SU-DHL-6 (cell line): ENCODE measurements around the gene SGCD.

Experiments used
- H2AFZ ChIP-seq: fragments of 200-600 bp; sonication (generic); 2 replicates; pipeline ENCODE4 v1.6.1; 2014; ENCODE audit warnings: low read depth, mild to moderate bottlenecking, moderate library complexity, mixed read lengths, antibody characterized with exemption, low read length; ENCODE audit not compliant: severe bottlenecking
- H3F3A ChIP-seq: fragments of 200-600 bp; shearing (Covaris generic); 2 replicates; pipeline ENCODE4 v1.6.0; 2016; ENCODE audit warnings: antibody characterized with exemption, mild to moderate bottlenecking; ENCODE audit not compliant: insufficient read depth
- H3K27ac ChIP-seq: fragments of 200-600 bp; sonication (generic); 2 replicates; pipeline ENCODE4 v1.5.1; 2016; ENCODE audit warnings: low read depth, mild to moderate bottlenecking, low read length, moderate library complexity, mixed read lengths
- H3K27me3 ChIP-seq: fragments of 200-600 bp; sonication (generic), shearing (Covaris generic); 2 replicates; pipeline ENCODE4 v1.6.0; 2014; ENCODE audit warnings: mild to moderate bottlenecking, low read length
- H3K36me3 ChIP-seq: fragments of 200-600 bp; sonication (generic); 2 replicates; pipeline ENCODE4 v1.6.1; 2014; ENCODE audit warnings: mild to moderate bottlenecking, low read length, mixed read lengths
- H3K4me2 ChIP-seq: fragments of 300-600, 200-600 bp; shearing (Covaris generic), sonication (generic); 2 replicates; pipeline ENCODE4 v1.6.0; 2014; ENCODE audit warnings: low read length, low read depth, mild to moderate bottlenecking; ENCODE audit not compliant: poor library complexity, severe bottlenecking
- H3K4me3 ChIP-seq: fragments of 200-600 bp; sonication (generic); 2 replicates; pipeline ENCODE4 v1.5.1; 2014; ENCODE audit warnings: antibody characterized with exemption, low read length, mild to moderate bottlenecking, mixed read lengths; ENCODE audit not compliant: insufficient read depth, poor library complexity, severe bottlenecking
- H3K79me2 ChIP-seq: fragments of 200-600 bp; sonication (generic); 2 replicates; pipeline ENCODE4 v1.6.1; 2014; ENCODE audit warnings: mild to moderate bottlenecking, low read length, moderate library complexity; ENCODE audit not compliant: insufficient read depth
- H3K9ac ChIP-seq: fragments of 200-600 bp; sonication (generic); 2 replicates; pipeline ENCODE4 v1.7.0; 2014; ENCODE audit warnings: mild to moderate bottlenecking, low read length
- H3K9me2 ChIP-seq: fragments of 200-600 bp; sonication (generic); replicated peaks from 2 replicates; pipeline ENCODE4 v1.6.1; 2014; ENCODE audit warnings: low read length; ENCODE audit not compliant: insufficient read depth
- H3K9me3 ChIP-seq: fragments of 200-600 bp; sonication (generic); 2 replicates; pipeline ENCODE4 v1.6.1; 2014; ENCODE audit warnings: low read length, mixed read lengths; ENCODE audit not compliant: insufficient read depth
- H4K20me1 ChIP-seq: fragments of 200-600 bp; sonication (generic); 2 replicates; pipeline ENCODE4 v1.6.1; 2014; ENCODE audit warnings: low read depth, mild to moderate bottlenecking, antibody characterized with exemption, low read length, moderate library complexity, mixed read lengths
- EZH2phosphoT487 ChIP-seq: fragments of 200-600 bp; sonication (generic), shearing (Covaris generic); conservative IDR thresholded peaks from 2 replicates; pipeline ENCODE4 v1.6.1; 2018; ENCODE audit warnings: mild to moderate bottlenecking, antibody characterized with exemption, low read length, moderate library complexity, mixed read lengths
- TF ChIP-seq, protein P1 (sequence below): fragments of 200-600 bp; sonication (generic); IDR thresholded peaks from one replicate; pipeline ENCODE4 v1.5.1; 2017; ENCODE audit warnings: antibody characterized with exemption, mild to moderate bottlenecking, low read length, moderate library complexity; ENCODE audit not compliant: insufficient read depth, poor library complexity, severe bottlenecking

Gene SGCD

DNA sequence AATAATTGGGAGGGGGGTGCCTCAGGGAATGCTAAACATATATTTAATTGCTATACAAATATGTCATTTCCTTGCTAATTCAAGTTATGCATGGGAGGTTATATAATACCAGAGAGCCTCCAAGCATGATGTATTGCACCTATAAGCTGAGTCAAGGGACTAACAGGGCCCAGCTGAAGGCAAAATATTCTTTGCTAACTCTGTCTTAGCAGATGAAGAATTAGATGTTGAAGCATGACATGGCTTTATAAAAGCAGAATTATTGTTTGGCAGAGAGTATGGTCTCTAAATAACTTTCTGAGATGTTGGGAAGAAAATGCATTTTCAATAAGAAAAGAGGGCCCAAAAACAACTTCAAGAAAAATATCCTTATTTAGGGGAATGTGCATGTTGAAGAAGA, 60.4 kb downstream of the SGCD start:
- H3K27me3 ChIP-seq: no peaks in the 10 kb centered on the region
- H3K4me3 ChIP-seq: no peak overlapping the region
- no peak overlapping the region for H3K4me2 ChIP-seq
- TF ChIP-seq, protein P1, sequence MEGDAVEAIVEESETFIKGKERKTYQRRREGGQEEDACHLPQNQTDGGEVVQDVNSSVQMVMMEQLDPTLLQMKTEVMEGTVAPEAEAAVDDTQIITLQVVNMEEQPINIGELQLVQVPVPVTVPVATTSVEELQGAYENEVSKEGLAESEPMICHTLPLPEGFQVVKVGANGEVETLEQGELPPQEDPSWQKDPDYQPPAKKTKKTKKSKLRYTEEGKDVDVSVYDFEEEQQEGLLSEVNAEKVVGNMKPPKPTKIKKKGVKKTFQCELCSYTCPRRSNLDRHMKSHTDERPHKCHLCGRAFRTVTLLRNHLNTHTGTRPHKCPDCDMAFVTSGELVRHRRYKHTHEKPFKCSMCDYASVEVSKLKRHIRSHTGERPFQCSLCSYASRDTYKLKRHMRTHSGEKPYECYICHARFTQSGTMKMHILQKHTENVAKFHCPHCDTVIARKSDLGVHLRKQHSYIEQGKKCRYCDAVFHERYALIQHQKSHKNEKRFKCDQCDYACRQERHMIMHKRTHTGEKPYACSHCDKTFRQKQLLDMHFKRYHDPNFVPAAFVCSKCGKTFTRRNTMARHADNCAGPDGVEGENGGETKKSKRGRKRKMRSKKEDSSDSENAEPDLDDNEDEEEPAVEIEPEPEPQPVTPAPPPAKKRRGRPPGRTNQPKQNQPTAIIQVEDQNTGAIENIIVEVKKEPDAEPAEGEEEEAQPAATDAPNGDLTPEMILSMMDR: no peak
- no peak for TF ChIP-seq EZH2phosphoT487
- no peak overlapping the region for H2AFZ ChIP-seq
- H3K79me2 ChIP-seq: no peaks in the 10 kb centered on the region
- no peaks in the 10 kb centered on the region for H4K20me1 ChIP-seq
- H3K9me3 ChIP-seq: no peaks in the 10 kb centered on the region
- H3K27ac ChIP-seq: no peak overlapping the region
- no peaks in the 10 kb centered on the region for H3K9me2 ChIP-seq
- no peaks in the 10 kb centered on the region for H3K36me3 ChIP-seq
- H3K9ac ChIP-seq: no peak overlapping the region
- no peaks in the 10 kb centered on the region for H3F3A ChIP-seq

DNA sequence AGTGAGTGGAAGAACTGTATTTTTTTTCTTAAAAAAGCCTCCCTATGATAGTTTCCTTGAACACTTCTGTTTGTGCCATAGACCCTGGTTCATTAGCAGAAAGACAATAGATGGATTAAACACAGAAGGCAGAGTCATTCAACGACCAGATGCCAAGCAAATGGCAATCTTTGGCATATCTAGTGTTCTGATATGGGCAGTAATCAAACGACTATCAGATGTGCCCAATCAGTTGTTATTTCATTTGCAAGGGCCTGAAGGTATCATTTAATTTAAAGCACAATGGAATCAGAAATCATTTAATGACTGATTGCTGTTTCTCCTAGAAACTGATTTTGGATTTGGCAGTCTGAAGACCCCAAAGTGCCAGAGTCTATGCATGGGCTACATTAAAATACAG, 61.3 kb downstream of the SGCD start:
- Histone ChIP-seq H3F3A (no peaks in the 10 kb centered on the region), H2AFZ (no peak overlapping the region), H4K20me1 (no peaks in the 10 kb centered on the region), H3K9me2 (no peaks in the 10 kb centered on the region), H3K9me3 (no peaks in the 10 kb centered on the region), H3K4me3 (no peak overlapping the region), H3K79me2 (no peaks in the 10 kb centered on the region), H3K36me3 (no peaks in the 10 kb centered on the region), H3K4me2 (no peak overlapping the region), H3K27me3 (no peaks in the 10 kb centered on the region), H3K27ac (no peak overlapping the region), H3K9ac (no peak overlapping the region)
- no peak for TF ChIP-seq EZH2phosphoT487
- TF ChIP-seq, protein P1: no peak

DNA sequence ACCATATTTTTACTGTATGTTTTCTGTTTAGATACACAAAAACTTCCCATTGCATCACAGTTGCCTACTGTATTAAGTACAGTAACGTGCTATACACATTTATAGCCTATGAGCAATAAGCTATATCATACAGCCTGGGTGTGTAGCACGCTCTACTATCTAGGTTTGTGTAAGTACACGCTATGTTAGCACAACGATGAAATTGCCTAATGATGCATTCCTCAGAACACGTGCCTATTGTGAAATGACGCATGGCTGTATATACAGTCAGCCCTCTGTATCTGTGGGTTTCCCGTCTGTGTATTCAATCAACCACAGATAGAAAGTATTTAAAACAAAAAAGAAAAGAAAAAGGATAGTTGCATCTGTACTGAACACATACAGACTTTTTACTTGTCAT, 64.2 kb downstream of the SGCD start:
- H2AFZ ChIP-seq: no peak overlapping the region
- H3K4me3 ChIP-seq: no peak overlapping the region
- no peaks in the 10 kb centered on the region for H3K36me3 ChIP-seq
- TF ChIP-seq EZH2phosphoT487: no peak
- TF ChIP-seq, protein P1: no peak
- H3K27ac ChIP-seq: no peak overlapping the region
- H3K9ac ChIP-seq: no peak overlapping the region
- no peaks in the 10 kb centered on the region for H3K27me3 ChIP-seq
- H3F3A ChIP-seq: no peaks in the 10 kb centered on the region
- H3K9me3 ChIP-seq: no peaks in the 10 kb centered on the region
- no peaks in the 10 kb centered on the region for H4K20me1 ChIP-seq
- no peaks in the 10 kb centered on the region for H3K9me2 ChIP-seq
- no peak overlapping the region for H3K4me2 ChIP-seq
- no peaks in the 10 kb centered on the region for H3K79me2 ChIP-seq
